ENCODE results near the gene IL1RAP. TPM values are rescaled to one million over a fixed set of nuclear protein-coding genes. Genes with fewer than 3 reads are reported as not detected.

IL1RAP gene
- total RNA-seq, 1 donor from 2014 or later: 43.4 TPM

GRCh38 chr3:190568036-190568435, 54.2 kb downstream of the IL1RAP start:
- Histone ChIP-seq H3K27me3 (ENCODE audit: control insufficient read depth, insufficient read depth, low read length) (no peaks in the 10 kb centered on the region), H3K4me3 (ENCODE audit: low read depth, low read length) (no peak overlapping the region), H3K36me3 (ENCODE audit: control insufficient read depth, insufficient read depth, low read length) (no peaks in the 10 kb centered on the region)
- no peak for FAIRE-seq
- no peak for DNase-seq (ENCODE audit: low read depth)
- TF ChIP-seq CTCF (IDR thresholded peaks at IDR 0.05; ENCODE audit: insufficient read depth, low read length, severe bottlenecking): no peak

- Histone ChIP-seq H3K4me3 (ENCODE audit: low read depth, low read length) (no peak overlapping the region), H3K36me3 (ENCODE audit: control insufficient read depth, insufficient read depth, low read length) (no peaks in the 10 kb centered on the region), H3K27me3 (ENCODE audit: control insufficient read depth, insufficient read depth, low read length) (no peaks in the 10 kb centered on the region)
- TF ChIP-seq CTCF (IDR thresholded peaks at IDR 0.05; ENCODE audit: insufficient read depth, low read length, severe bottlenecking): no peak
- no peak for FAIRE-seq
- no peak for DNase-seq (ENCODE audit: low read depth)
These were observed 60.6 kb downstream of the IL1RAP start for GRCh38 chr3:190574473-190574872.

GRCh38 chr3:190575437-190576185, 61.7 kb downstream of the IL1RAP start:
- Histone ChIP-seq H3K27me3 (ENCODE audit: control insufficient read depth, insufficient read depth, low read length) (no peaks in the 10 kb centered on the region), H3K36me3 (ENCODE audit: control insufficient read depth, insufficient read depth, low read length) (no peaks in the 10 kb centered on the region), H3K4me3 (ENCODE audit: low read depth, low read length) (no peak overlapping the region)
- FAIRE-seq (no peak), DNase-seq (ENCODE audit: low read depth) (no peak)
- no peak for TF ChIP-seq CTCF (IDR thresholded peaks at IDR 0.05; ENCODE audit: insufficient read depth, low read length, severe bottlenecking)

GRCh38 chr3:190577225-190577624, 63.3 kb downstream of the IL1RAP start:
- Histone ChIP-seq H3K36me3 (ENCODE audit: control insufficient read depth, insufficient read depth, low read length) (no peaks in the 10 kb centered on the region), H3K4me3 (ENCODE audit: low read depth, low read length) (no peak overlapping the region), H3K27me3 (ENCODE audit: control insufficient read depth, insufficient read depth, low read length) (no peaks in the 10 kb centered on the region)
- FAIRE-seq: no peak
- DNase-seq (ENCODE audit: low read depth): no peak
- no peak for TF ChIP-seq CTCF (IDR thresholded peaks at IDR 0.05; ENCODE audit: insufficient read depth, low read length, severe bottlenecking)

- DNase-seq (ENCODE audit: low read depth) (peak; percentile 73), FAIRE-seq (no peak)
- no peak for TF ChIP-seq CTCF (IDR thresholded peaks at IDR 0.05; ENCODE audit: insufficient read depth, low read length, severe bottlenecking)
- no peaks in the 10 kb centered on the region for H3K36me3 ChIP-seq (ENCODE audit: control insufficient read depth, insufficient read depth, low read length)
- no peak overlapping the region for H3K4me3 ChIP-seq (ENCODE audit: low read depth, low read length)
- H3K27me3 ChIP-seq (ENCODE audit: control insufficient read depth, insufficient read depth, low read length): no peaks in the 10 kb centered on the region
These were observed 65.7 kb downstream of the IL1RAP start for GRCh38 chr3:190579514-190580137.

Data from bronchial epithelial cell (primary cell).